ENCODE results near the gene DTNBP1. TPM values are rescaled to one million over a fixed set of nuclear protein-coding genes. Genes with fewer than 3 reads are reported as not detected.

DTNBP1 gene
- total RNA-seq, 1 experiment from 2014 or later, result 13.5 TPM

- no peak for TF ChIP-seq CTCF (IDR thresholded peaks at IDR 0.05; ENCODE audit: unreplicated experiment)
- BruUV-seq (replicated peaks), result no TSS peak
- Mint-ChIP-seq H3K4me3 (ENCODE audit: unreplicated experiment) (no peak overlapping the region), H3K4me1 (ENCODE audit: insufficient read depth, unreplicated experiment) (no peaks in the 10 kb centered on the region), H3K36me3 (ENCODE audit: insufficient read depth, unreplicated experiment) (no peaks in the 10 kb centered on the region), H3K27me3 (ENCODE audit: insufficient read depth, unreplicated experiment) (no peaks in the 10 kb centered on the region), H3K9me3 (ENCODE audit: unreplicated experiment) (no peaks in the 10 kb centered on the region), H3K27ac (ENCODE audit: low read depth, unreplicated experiment) (no peak overlapping the region)
- DNase-seq (ENCODE audit: unreplicated experiment), result no peak
- ChIA-PET CTCF (no interaction called here), POLR2A (interaction anchor here (1.2 kb wide), 1 partner anchor 11 kb away, joined by 4 read pairs; no protein-coding TSS in a partner anchor)
- intact Hi-C loops (cut with micrococcal nuclease), result no loop called here
Observed at GRCh38 chr6:15551262-15551661, 111.6 kb downstream of the DTNBP1 start.

- TF ChIP-seq CTCF (IDR thresholded peaks at IDR 0.05; ENCODE audit: unreplicated experiment), result no peak
- no TSS peak for BruUV-seq (replicated peaks)
- no peaks in the 10 kb centered on the region for H3K36me3 Mint-ChIP-seq (ENCODE audit: insufficient read depth, unreplicated experiment)
- POLR2A ChIA-PET, result interaction anchor here (1.2 kb wide), 1 partner anchor 11 kb away, joined by 4 read pairs; no protein-coding TSS in a partner anchor
- H3K4me3 Mint-ChIP-seq (ENCODE audit: unreplicated experiment), result no peak overlapping the region
- no peaks in the 10 kb centered on the region for H3K27me3 Mint-ChIP-seq (ENCODE audit: insufficient read depth, unreplicated experiment)
- intact Hi-C loops (cut with micrococcal nuclease), result no loop called here
- H3K27ac Mint-ChIP-seq (ENCODE audit: low read depth, unreplicated experiment), result no peak overlapping the region
- DNase-seq (ENCODE audit: unreplicated experiment), result no peak
- no peaks in the 10 kb centered on the region for H3K4me1 Mint-ChIP-seq (ENCODE audit: insufficient read depth, unreplicated experiment)
- CTCF ChIA-PET, result interaction anchor here (0.9 kb wide), 1 partner anchor 60 kb away, joined by 3 read pairs; no protein-coding TSS in a partner anchor
- no peaks in the 10 kb centered on the region for H3K9me3 Mint-ChIP-seq (ENCODE audit: unreplicated experiment)
Observed at GRCh38 chr6:15550546-15551123, 112.2 kb downstream of the DTNBP1 start.

- POLR2A ChIA-PET, result no interaction called here
- no peak for DNase-seq (ENCODE audit: unreplicated experiment)
- intact Hi-C loops (cut with micrococcal nuclease), result no loop called here
- Mint-ChIP-seq H3K4me1 (ENCODE audit: insufficient read depth, unreplicated experiment) (no peaks in the 10 kb centered on the region), H3K9me3 (ENCODE audit: unreplicated experiment) (no peaks in the 10 kb centered on the region), H3K4me3 (ENCODE audit: unreplicated experiment) (no peak overlapping the region), H3K36me3 (ENCODE audit: insufficient read depth, unreplicated experiment) (no peaks in the 10 kb centered on the region), H3K27ac (ENCODE audit: low read depth, unreplicated experiment) (no peak overlapping the region), H3K27me3 (ENCODE audit: insufficient read depth, unreplicated experiment) (no peaks in the 10 kb centered on the region)
- no TSS peak for BruUV-seq (replicated peaks)
- CTCF ChIA-PET, result no interaction called here
- TF ChIP-seq CTCF (IDR thresholded peaks at IDR 0.05; ENCODE audit: unreplicated experiment), result no peak
Observed at GRCh38 chr6:15549371-15549770, 113.5 kb downstream of the DTNBP1 start.

- no peak for TF ChIP-seq CTCF (IDR thresholded peaks at IDR 0.05; ENCODE audit: unreplicated experiment)
- ChIA-PET CTCF (interaction anchor here (0.6 kb wide), 1 partner anchor 1790 kb away, joined by 3 read pairs; no protein-coding TSS in a partner anchor), POLR2A (no interaction called here)
- no TSS peak for BruUV-seq (replicated peaks)
- H3K4me1 Mint-ChIP-seq (ENCODE audit: insufficient read depth, unreplicated experiment), result no peaks in the 10 kb centered on the region
- no peak overlapping the region for H3K4me3 Mint-ChIP-seq (ENCODE audit: unreplicated experiment)
- H3K36me3 Mint-ChIP-seq (ENCODE audit: insufficient read depth, unreplicated experiment), result no peaks in the 10 kb centered on the region
- no peak for DNase-seq (ENCODE audit: unreplicated experiment)
- H3K27ac Mint-ChIP-seq (ENCODE audit: low read depth, unreplicated experiment), result no peak overlapping the region
- intact Hi-C loops (cut with micrococcal nuclease), result no loop called here
- H3K27me3 Mint-ChIP-seq (ENCODE audit: insufficient read depth, unreplicated experiment), result no peaks in the 10 kb centered on the region
- H3K9me3 Mint-ChIP-seq (ENCODE audit: unreplicated experiment), result peaks cover 8% of the 10 kb centered on the region
Observed at GRCh38 chr6:15547400-15547799, 115.4 kb downstream of the DTNBP1 start.
